NT2/D1 (cell line): Measurements from ENCODE around the gene IKZF4.

Experiments
- SUZ12 ChIP-seq: IDR thresholded peaks from 2 replicates; pipeline ENCODE4 v1.6.1; 2011; ENCODE audit not compliant: insufficient read length, insufficient read depth; ENCODE audit errors: extremely low read depth
- ZNF274 ChIP-seq: IDR thresholded peaks from 2 replicates; pipeline ENCODE4 v1.6.1; 2011; ENCODE audit warnings: mild to moderate bottlenecking, low read depth, low read length

- TF ChIP-seq SUZ12, result no peak
- TF ChIP-seq ZNF274, result no peak
These were observed 41.1 kb downstream of the IKZF4 start for GRCh38 chr12:56061982-56062381.
